GM18907 (cell line): Measurements from ENCODE around the gene IL10RA.

Experiments used
- ATAC-seq: cut with Tn5 transposase; IDR thresholded peaks from one replicate; pipeline ENCODE4 v1.9.1; 2021; ENCODE audit warnings: mild to moderate bottlenecking, moderate library complexity; ENCODE audit not compliant: unreplicated experiment

Gene IL10RA

DNA sequence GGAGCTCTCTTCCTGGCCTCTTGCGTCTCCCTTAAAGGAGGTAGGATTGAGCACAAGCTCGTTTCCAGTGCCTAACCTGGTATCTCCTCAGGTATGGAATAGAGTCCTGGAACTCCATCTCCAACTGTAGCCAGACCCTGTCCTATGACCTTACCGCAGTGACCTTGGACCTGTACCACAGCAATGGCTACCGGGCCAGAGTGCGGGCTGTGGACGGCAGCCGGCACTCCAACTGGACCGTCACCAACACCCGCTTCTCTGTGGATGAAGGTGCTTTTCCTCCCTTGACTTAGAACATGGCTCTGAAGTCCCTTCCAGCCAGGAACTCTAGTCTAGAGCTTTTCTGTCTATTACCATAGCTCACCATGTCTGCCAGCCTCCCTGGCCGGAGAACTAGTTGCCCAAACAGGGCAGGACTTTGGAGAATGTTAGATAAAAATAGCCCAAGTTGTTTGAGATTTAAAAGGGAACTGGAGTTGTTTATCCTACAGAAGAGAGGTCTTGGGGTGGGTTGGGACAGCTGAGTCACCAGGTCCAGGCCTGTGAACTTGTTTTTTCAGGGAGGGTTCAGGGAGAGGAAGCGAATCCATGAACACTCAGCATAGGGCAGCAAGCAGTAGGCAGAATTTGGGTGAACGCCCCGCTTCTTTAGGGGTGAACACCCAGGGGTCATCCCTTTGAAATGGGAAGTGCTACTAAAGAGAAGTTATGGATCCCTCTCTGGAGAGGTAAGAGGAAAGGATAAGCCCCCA, 3.3 kb downstream of the IL10RA start:
- ATAC-seq, result no peak

DNA sequence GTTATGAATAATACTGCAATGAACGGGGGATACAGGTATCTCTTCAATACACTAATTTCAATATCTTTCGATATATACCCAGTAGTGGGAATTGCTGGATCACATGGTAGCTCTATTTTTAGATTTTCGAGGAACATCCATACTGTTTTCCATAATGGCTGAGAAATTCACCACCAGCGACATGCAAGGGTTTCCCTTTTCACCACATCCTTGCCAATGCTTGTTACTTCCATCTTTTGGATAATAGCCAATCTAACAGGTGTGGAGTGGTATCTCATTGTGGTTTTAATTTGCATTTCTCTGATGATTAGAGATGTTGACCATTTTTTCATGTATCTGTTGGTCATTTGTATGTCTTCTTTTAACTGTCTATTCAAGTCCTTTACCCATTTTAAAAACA, 5.9 kb downstream of the IL10RA start:
- ATAC-seq, result no peak

GRCh38 chr11:117992620-117993019, 6.4 kb downstream of the IL10RA start:
- no peak for ATAC-seq

- no peak for ATAC-seq
Measured at GRCh38 chr11:117993988-117994745, 8.0 kb downstream of the IL10RA start.

- ATAC-seq, result no peak
Measured at GRCh38 chr11:117995472-117995871, 9.3 kb downstream of the IL10RA start.

- no peak for ATAC-seq
Measured at GRCh38 chr11:117996058-117996457, 9.9 kb downstream of the IL10RA start.

DNA sequence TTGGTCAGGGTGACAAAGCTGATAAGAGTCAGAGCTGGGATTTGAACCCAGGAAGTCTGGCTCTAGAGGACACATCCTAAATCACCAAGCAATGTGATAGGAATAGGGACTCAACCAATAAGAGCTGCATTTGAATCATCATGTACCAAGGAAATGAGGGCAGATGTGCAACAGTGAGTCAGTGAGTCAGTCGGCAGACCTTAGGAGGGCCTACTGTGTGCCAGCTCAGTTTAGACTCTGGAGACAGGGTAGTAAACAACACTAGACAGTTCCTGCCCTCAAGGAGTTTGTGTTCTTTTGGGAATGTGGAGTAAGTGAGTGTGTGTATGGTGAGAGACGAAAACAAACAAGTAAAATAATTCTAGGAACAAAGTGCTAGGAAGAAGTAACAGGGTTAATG, 11.2 kb downstream of the IL10RA start:
- no peak for ATAC-seq

DNA sequence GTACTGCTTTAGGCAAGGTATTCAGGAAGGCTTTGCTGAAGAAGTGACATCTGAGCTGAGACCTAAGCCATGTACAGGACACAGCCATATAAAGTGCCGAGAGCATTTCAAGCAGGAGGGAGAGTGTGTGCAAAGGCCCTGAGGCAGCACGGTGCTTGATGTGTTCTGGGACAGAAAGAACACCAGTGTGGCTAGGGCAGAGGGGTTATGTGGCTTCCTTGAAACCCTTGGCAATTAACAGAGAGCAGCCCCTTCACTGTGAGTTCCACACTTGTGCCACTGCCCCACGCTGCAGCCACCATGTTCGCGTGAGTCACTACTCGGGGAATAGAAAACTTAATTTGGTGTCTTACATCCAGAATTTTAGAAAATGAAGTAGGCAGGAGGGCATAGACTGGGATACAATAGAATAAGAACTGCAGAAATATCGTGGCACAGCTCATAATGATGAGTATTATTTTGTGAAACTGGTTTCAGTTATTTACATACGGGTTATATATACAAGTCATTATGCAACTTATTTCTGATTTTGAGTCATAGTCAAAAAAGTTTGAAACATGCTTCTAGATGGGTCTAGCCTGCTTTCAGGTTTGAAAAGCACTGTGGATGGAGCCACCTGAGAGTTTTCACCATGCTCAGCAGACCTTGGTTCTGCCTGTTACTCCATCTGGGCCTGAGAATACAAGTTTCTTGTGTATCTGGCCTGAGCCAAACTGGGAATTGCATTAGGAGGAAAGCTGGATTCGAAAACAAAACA, 11.8 kb downstream of the IL10RA start:
- peak; percentile 66 for ATAC-seq

- ATAC-seq, result no peak
Measured at GRCh38 chr11:117998664-117999353, 12.6 kb downstream of the IL10RA start.

GRCh38 chr11:117999354-117999993, 13.3 kb downstream of the IL10RA start:
- ATAC-seq, result no peak

- no peak for ATAC-seq
Measured at GRCh38 chr11:118000067-118000849, 14.1 kb downstream of the IL10RA start.

DNA sequence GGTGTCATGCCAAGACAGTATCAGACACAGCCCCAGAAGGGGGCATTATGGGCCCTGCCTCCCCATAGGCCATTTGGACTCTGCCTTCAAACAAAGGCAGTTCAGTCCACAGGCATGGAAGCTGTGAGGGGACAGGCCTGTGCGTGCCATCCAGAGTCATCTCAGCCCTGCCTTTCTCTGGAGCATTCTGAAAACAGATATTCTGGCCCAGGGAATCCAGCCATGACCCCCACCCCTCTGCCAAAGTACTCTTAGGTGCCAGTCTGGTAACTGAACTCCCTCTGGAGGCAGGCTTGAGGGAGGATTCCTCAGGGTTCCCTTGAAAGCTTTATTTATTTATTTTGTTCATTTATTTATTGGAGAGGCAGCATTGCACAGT, 14.6 kb downstream of the IL10RA start:
- no peak for ATAC-seq

DNA sequence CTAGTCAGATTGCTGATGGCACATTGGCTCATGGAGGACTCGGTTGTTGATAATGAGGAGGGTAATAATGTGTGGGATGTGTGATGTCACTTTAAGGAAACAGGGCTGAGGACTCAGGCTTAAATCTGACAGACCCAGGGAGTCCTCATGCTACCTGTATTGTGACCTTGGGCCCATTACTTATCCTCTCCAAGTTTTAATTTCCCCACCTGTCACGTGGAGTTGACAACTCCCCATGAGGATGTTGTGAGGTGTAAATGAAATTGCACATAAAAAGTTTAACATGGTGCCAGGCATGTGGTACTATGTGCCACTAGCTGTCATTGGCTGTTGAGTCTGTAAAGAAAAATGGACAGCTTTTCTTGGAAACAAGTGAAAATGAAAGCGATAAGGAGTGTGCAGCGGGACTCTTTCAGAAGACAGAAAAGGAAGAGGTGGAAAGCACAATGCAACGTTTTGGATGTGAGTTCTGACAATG, 15.3 kb downstream of the IL10RA start:
- ATAC-seq, result no peak

DNA sequence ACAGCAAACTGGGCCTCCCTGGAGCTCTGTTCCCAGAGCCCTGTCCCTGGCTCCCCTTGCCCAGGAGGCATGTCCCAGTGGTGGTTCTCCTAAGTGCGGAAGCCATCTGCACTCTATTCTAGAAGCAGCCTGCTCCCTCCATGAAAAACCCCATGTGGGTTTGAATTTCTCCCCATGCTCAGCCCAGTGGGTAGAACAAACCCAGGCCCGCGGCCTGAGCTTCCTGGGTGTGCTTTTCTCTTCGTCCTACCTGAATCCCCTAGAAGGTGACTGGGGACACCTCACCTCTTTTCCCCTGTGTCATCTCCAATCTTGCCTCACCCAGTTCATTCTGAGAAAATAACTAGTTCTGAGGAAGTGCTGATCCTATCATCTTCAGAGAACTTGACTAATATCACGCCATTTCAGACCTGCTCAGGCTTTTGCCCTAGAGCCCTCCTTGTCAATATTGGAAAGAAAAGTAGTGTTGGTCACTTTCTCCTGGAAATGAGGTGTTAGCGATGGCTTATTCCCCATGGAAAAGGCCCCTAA, 15.9 kb downstream of the IL10RA start:
- no peak for ATAC-seq

GRCh38 chr11:118002541-118003423, 16.6 kb downstream of the IL10RA start:
- no peak for ATAC-seq

- ATAC-seq, result no peak
Measured at GRCh38 chr11:118003456-118003855, 17.3 kb downstream of the IL10RA start.

- no peak for ATAC-seq
Measured at GRCh38 chr11:118004543-118005223, 18.5 kb downstream of the IL10RA start.
